Kidney capillary endothelial cell (primary cell): ENCODE results near the gene SPC25.

ENCODE experiments used
- DNase-seq: peaks from one replicate; pipeline ENCODE4 v3.0.0-alpha.2; 2018; ENCODE audit warnings: low spot score

SPC25 gene

DNA sequence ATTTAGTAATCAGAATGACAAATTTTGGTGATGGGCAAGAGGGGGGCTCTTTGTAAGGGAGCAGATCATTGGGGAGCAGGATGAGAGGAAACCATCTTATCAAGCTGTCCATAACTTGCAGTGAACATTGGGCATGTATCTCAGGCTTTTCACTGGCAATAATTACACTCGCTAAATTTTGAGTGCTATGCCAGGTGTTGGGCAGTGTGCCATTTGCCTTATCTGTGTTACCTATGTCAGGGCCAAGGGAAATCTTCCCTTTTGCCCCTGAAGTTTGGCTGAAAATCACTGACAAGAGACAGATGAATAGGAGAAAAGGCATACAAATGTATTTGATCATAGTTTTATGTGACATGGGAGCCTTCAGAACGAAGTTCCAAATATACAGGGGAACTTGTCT is 48.8 kb downstream of the SPC25 start:
- DNase-seq: no peak

GRCh38 chr2:168835969-168836368 is 54.3 kb downstream of the SPC25 start:
- no peak for DNase-seq

DNA sequence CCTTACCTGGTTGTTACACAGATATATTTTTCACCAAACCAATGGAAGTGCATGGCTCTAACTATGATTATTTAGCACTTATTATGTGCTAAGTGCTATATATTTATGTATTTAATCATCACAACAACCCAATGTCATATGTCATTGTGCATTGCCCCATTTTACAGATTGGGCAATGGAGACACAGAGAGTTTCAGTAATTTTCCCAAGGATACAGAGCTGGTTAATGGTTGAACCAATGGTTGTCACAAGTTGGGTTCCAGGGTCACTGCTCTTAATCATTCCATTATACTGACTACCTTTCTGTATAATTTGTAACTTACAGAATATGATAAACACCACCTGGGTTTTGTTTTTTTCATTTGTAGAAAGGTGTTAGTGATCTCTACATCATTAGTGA is 58.6 kb downstream of the SPC25 start:
- DNase-seq: no peak

DNA sequence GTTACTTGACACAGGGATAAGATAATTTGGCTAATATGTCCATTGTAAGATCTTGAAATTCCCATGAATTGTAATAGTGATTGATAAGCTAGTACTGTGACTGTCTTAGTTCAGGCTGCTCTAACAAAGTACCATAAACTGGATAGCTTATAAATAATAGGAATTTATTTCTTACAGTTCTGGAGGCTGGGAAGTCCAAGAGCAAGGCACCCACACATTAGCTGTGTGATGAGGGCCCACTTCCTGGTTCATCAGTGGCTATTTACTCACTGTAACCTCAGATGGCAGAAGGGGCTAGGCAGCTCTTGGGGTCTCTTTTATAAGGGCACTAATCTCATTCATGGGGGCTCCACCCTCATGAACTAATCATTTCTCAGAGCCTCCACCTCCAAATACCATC is 59.3 kb downstream of the SPC25 start:
- DNase-seq: no peak

- no peak for DNase-seq
Measured at GRCh38 chr2:168825126-168825525, 65.1 kb downstream of the SPC25 start.

GRCh38 chr2:168821992-168822391 is 68.2 kb downstream of the SPC25 start:
- DNase-seq: no peak

DNA sequence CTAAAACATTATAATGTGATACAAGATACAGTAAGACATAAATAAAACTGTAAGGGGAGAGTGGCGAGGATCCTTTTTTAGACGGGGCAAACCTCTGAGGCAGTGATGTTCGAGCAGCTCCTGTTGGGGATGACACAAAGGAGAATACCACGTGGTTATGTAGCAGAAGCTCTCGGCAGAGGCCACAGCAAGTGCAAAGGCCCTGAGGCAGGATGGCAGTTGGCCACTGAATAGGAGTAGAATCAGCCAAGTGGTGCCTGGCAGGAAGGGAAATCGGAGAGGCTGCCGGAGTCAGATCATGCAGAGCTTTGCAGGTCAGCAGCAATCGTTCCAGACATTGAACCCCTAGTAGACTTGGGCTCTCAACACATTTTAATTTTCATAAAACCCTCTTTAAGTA is 68.7 kb downstream of the SPC25 start:
- DNase-seq: no peak
